Type B pancreatic cell (in vitro differentiated cells): ENCODE measurements around the gene PFKFB3. TPM values are rescaled to one million over a fixed set of nuclear protein-coding genes. Genes with fewer than 3 reads are reported as not detected.

Experiments used
- DNase-seq: peaks from one replicate; pipeline ENCODE4 v3.0.0; 2021; ENCODE audit warnings: mixed read lengths; ENCODE audit not compliant: unreplicated experiment; ENCODE audit errors: extremely low spot score
- H3K27ac Mint-ChIP-seq: 2 replicates; pipeline ENCODE4 v1.8.0; 2021; ENCODE audit warnings: mild to moderate bottlenecking, mixed read lengths
- H3K27me3 Mint-ChIP-seq: 2 replicates; pipeline ENCODE4 v1.8.0; 2021; ENCODE audit warnings: mixed read lengths
- H3K36me3 Mint-ChIP-seq: 2 replicates; pipeline ENCODE4 v1.8.0; 2021; ENCODE audit warnings: mixed read lengths
- H3K4me1 Mint-ChIP-seq: one replicate; pipeline ENCODE4 v1.8.0; 2021; ENCODE audit warnings: mixed read lengths; ENCODE audit not compliant: unreplicated experiment
- H3K4me3 Mint-ChIP-seq: 2 replicates; pipeline ENCODE4 v1.8.0; 2021; ENCODE audit warnings: mild to moderate bottlenecking, mixed read lengths
- H3K9me3 Mint-ChIP-seq: 2 replicates; pipeline ENCODE4 v1.8.0; 2021; ENCODE audit warnings: mixed read lengths
- total RNA-seq: library from RNA; stranded (reverse); gene quantifications from 2 replicates; pipeline ENCODE4 v1.2.1, GENCODE V29; 2021; ENCODE audit warnings: low replicate concordance
- TF ChIP-seq, protein P1 (sequence below): fragments of 200-600 bp; sonication (generic); conservative IDR thresholded peaks from 2 replicates; pipeline ENCODE4 v1.5.0; 2021; ENCODE audit warnings: antibody characterized with exemption, mild to moderate bottlenecking

The PFKFB3 gene
- total RNA-seq, 1 donor from 2014 or later, result 30.2 TPM

DNA sequence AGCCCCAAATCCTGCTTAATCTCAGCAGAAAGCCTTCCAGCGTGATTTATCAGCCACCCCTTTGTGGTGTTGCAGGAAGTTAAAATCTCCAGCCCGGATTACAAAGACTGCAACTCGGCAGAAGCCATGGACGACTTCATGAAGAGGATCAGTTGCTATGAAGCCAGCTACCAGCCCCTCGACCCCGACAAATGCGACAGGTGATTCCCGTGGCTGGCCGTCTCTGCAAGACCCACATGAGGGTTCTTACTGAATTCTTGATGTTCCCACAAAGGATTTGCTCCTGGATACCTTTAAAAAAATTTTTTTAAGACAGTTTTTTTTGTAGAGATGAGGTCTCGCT, 16.7 kb downstream of the PFKFB3 start:
- no peak overlapping the region for H3K27ac Mint-ChIP-seq
- H3K4me1 Mint-ChIP-seq, result peaks cover 4% of the 10 kb centered on the region
- TF ChIP-seq, protein P1, sequence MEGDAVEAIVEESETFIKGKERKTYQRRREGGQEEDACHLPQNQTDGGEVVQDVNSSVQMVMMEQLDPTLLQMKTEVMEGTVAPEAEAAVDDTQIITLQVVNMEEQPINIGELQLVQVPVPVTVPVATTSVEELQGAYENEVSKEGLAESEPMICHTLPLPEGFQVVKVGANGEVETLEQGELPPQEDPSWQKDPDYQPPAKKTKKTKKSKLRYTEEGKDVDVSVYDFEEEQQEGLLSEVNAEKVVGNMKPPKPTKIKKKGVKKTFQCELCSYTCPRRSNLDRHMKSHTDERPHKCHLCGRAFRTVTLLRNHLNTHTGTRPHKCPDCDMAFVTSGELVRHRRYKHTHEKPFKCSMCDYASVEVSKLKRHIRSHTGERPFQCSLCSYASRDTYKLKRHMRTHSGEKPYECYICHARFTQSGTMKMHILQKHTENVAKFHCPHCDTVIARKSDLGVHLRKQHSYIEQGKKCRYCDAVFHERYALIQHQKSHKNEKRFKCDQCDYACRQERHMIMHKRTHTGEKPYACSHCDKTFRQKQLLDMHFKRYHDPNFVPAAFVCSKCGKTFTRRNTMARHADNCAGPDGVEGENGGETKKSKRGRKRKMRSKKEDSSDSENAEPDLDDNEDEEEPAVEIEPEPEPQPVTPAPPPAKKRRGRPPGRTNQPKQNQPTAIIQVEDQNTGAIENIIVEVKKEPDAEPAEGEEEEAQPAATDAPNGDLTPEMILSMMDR, result no peak
- H3K4me3 Mint-ChIP-seq, result no peak overlapping the region
- no peaks in the 10 kb centered on the region for H3K9me3 Mint-ChIP-seq
- no peak for DNase-seq
- H3K36me3 Mint-ChIP-seq, result peaks cover 17% of the 10 kb centered on the region
- no peaks in the 10 kb centered on the region for H3K27me3 Mint-ChIP-seq

- Mint-ChIP-seq H3K27me3 (no peaks in the 10 kb centered on the region), H3K4me3 (no peak overlapping the region), H3K9me3 (no peaks in the 10 kb centered on the region), H3K27ac (peak overlapping the region; percentile 3), H3K36me3 (peaks cover 18% of the 10 kb centered on the region), H3K4me1 (peaks cover 4% of the 10 kb centered on the region)
- DNase-seq, result no peak
- TF ChIP-seq, protein P1, result no peak
Measured at GRCh38 chr10:6220418-6221191, 17.9 kb downstream of the PFKFB3 start.

- Mint-ChIP-seq H3K4me1 (peaks cover 4% of the 10 kb centered on the region), H3K4me3 (no peak overlapping the region), H3K9me3 (no peaks in the 10 kb centered on the region), H3K27ac (peak overlapping the region; percentile 3), H3K36me3 (peaks cover 23% of the 10 kb centered on the region), H3K27me3 (no peaks in the 10 kb centered on the region)
- TF ChIP-seq, protein P1, result no peak
- no peak for DNase-seq
Measured at GRCh38 chr10:6221192-6221940, 18.6 kb downstream of the PFKFB3 start.

- peak; percentile 69 for DNase-seq
- no peak overlapping the region for H3K4me3 Mint-ChIP-seq
- H3K27ac Mint-ChIP-seq, result no peak overlapping the region
- no peaks in the 10 kb centered on the region for H3K9me3 Mint-ChIP-seq
- H3K27me3 Mint-ChIP-seq, result no peaks in the 10 kb centered on the region
- TF ChIP-seq, protein P1, result no peak
- H3K4me1 Mint-ChIP-seq, result peaks cover 4% of the 10 kb centered on the region
- H3K36me3 Mint-ChIP-seq, result peaks cover 17% of the 10 kb centered on the region
Measured at GRCh38 chr10:6221971-6222751, 19.4 kb downstream of the PFKFB3 start.

GRCh38 chr10:6222755-6223154, 20.0 kb downstream of the PFKFB3 start:
- TF ChIP-seq, protein P1, result no peak
- Mint-ChIP-seq H3K9me3 (no peaks in the 10 kb centered on the region), H3K27ac (no peak overlapping the region), H3K4me1 (peaks cover 4% of the 10 kb centered on the region), H3K27me3 (no peaks in the 10 kb centered on the region), H3K4me3 (no peak overlapping the region), H3K36me3 (peaks cover 16% of the 10 kb centered on the region)
- no peak for DNase-seq
